Medulla oblongata (tissue), 1 donor: ENCODE measurements around the gene HIKESHI.
A peak's percentile ranks its signal among the peaks of the same experiment; 100 is the strongest.
"Not testable (repeated sequence)": the region's sequence is repeated elsewhere in the genome, so short reads cannot be mapped to it uniquely, and the experiment has no call there.

ENCODE experiments used
- DNase-seq: peaks from one replicate; pipeline ENCODE4 v3.0.0-alpha.2; 2015; ENCODE audit errors: extremely low spot score

The HIKESHI gene

GRCh38 chr11:86302092-86302793 lies at the start of gene HIKESHI:
Gene HIKESHI (plus strand): TSS chr11:86302240. CDS start chr11:86302449, 209 bp downstream.
- DNase-seq = peak; percentile 100

- DNase-seq = no peak
Measured at GRCh38 chr11:86255896-86256295, 46.1 kb upstream of the HIKESHI start.

- DNase-seq = no peak
Measured at GRCh38 chr11:86256608-86257007, 45.4 kb upstream of the HIKESHI start.

- DNase-seq = no peak
Measured at GRCh38 chr11:86257446-86257845, 44.6 kb upstream of the HIKESHI start.

GRCh38 chr11:86259730-86260129 lies 42.3 kb upstream of the HIKESHI start:
- no peak for DNase-seq

- DNase-seq = no peak
Measured at GRCh38 chr11:86261328-86261727, 40.7 kb upstream of the HIKESHI start.

GRCh38 chr11:86262387-86262786 lies 39.7 kb upstream of the HIKESHI start:
- DNase-seq = no peak

GRCh38 chr11:86264649-86265048 lies 37.4 kb upstream of the HIKESHI start:
- DNase-seq = no peak

GRCh38 chr11:86265194-86265593 lies 36.8 kb upstream of the HIKESHI start:
- DNase-seq = no peak

- no peak for DNase-seq
Measured at GRCh38 chr11:86269645-86270044, 32.4 kb upstream of the HIKESHI start.

GRCh38 chr11:86274503-86274902 lies 27.5 kb upstream of the HIKESHI start:
- DNase-seq = no peak

- no peak for DNase-seq
Measured at GRCh38 chr11:86274999-86275398, 27.0 kb upstream of the HIKESHI start.

- no peak for DNase-seq
Measured at GRCh38 chr11:86275493-86276370, 26.3 kb upstream of the HIKESHI start.

GRCh38 chr11:86277741-86278140 lies 24.3 kb upstream of the HIKESHI start:
- no peak for DNase-seq

GRCh38 chr11:86278226-86278625 lies 23.8 kb upstream of the HIKESHI start:
- no peak for DNase-seq

GRCh38 chr11:86279747-86280146 lies 22.3 kb upstream of the HIKESHI start:
- DNase-seq = no peak

GRCh38 chr11:86287468-86287796 lies 14.6 kb upstream of the HIKESHI start:
- no peak for DNase-seq

GRCh38 chr11:86288776-86289507 lies 13.1 kb upstream of the HIKESHI start:
- DNase-seq = peak; percentile 32

GRCh38 chr11:86289508-86290280 lies 12.3 kb upstream of the HIKESHI start:
- DNase-seq = not testable (repeated sequence)

GRCh38 chr11:86291466-86292262 lies 10.4 kb upstream of the HIKESHI start:
- peak; percentile 66 for DNase-seq
